GM12892 (cell line): ENCODE measurements around the gene CBFA2T3.

Source experiments
- POLR2A ChIP-seq: IDR thresholded peaks from 2 replicates; pipeline ENCODE4 v1.6.1; 2011; ENCODE audit warnings: low read depth, low read length, control low read depth
- POLR2AphosphoS5 ChIP-seq: IDR thresholded peaks from 2 replicates; pipeline ENCODE4 v1.6.1; 2011; ENCODE audit warnings: low read depth, low read length, control low read depth
- TAF1 ChIP-seq: IDR thresholded peaks from 2 replicates; pipeline ENCODE4 v1.6.1; 2011; ENCODE audit warnings: low read depth, mild to moderate bottlenecking, control low read depth, low read length, borderline replicate concordance

- TF ChIP-seq POLR2A (no peak), POLR2AphosphoS5 (no peak), TAF1 (no peak)
These were observed 13.4 kb downstream of the CBFA2T3 start for GRCh38 chr16:88963583-88963982.
